ENCODE measurements around the gene ARHGAP25.

DNA sequence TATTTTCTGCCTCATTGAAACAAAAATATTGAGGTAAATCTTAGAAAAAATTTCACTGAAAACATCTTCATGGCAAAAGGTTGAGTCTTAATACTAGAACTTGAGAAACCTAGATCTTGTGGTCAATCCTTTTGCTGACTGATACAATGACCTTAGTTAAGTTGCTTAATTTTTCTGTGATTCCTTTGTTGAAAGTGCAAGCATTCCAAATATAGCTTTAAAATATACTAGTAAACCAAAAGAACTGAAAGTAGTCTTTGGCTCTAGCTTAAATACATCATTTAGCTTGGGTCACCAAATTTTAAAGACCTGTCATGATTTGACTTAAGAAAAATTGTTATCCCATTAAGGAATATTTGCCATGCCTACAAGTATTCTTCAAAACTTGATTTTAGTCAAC, 119.9 kb downstream of the ARHGAP25 start:
- TF ChIP-seq, protein P1, sequence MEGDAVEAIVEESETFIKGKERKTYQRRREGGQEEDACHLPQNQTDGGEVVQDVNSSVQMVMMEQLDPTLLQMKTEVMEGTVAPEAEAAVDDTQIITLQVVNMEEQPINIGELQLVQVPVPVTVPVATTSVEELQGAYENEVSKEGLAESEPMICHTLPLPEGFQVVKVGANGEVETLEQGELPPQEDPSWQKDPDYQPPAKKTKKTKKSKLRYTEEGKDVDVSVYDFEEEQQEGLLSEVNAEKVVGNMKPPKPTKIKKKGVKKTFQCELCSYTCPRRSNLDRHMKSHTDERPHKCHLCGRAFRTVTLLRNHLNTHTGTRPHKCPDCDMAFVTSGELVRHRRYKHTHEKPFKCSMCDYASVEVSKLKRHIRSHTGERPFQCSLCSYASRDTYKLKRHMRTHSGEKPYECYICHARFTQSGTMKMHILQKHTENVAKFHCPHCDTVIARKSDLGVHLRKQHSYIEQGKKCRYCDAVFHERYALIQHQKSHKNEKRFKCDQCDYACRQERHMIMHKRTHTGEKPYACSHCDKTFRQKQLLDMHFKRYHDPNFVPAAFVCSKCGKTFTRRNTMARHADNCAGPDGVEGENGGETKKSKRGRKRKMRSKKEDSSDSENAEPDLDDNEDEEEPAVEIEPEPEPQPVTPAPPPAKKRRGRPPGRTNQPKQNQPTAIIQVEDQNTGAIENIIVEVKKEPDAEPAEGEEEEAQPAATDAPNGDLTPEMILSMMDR (IDR thresholded peaks at IDR 0.05): no peak
- TF ChIP-seq POLR2A (IDR thresholded peaks at IDR 0.05): no peak
